ENCODE results near the gene ENOPH1. TPM values are rescaled to one million over a fixed set of nuclear protein-coding genes. Genes with fewer than 3 reads are reported as not detected.
"Not testable (repeated sequence)": the region's sequence is repeated elsewhere in the genome, so short reads cannot be mapped to it uniquely, and the experiment has no call there.

The ENOPH1 gene
- total RNA-seq, 3 donors from 2014 or later = 15.6 to 22.7 (median 19.9) TPM

DNA sequence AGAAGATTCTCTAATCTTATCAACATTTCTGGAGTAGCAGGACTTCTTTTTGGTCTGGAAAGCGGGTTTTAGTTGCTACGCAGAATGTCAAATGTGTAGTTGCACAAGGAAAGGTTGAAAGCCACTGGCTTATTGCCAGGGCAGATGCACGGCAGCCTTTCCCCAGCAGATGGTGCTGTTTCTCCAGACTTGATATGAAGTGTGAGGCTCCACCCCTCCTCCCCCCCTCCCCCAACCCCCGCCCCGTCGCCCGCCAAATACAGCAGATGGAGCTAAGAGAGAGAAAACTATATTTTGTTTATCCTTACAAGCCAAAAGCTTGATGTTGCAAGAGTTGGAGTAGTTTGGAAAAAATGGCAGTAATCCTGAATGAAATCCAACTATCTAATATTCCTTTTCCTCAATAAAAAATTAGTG is 32.0 kb downstream of the ENOPH1 start:
- DNase-seq (peak; percentile 77 to 97 (median 89)), ATAC-seq (peak; percentile 97)
- peak; percentile 76 for TF ChIP-seq CTCF (IDR thresholded peaks at IDR 0.05)
- H3K9me3 ChIP-seq = no peaks in the 10 kb centered on the region
- no peaks in the 10 kb centered on the region for H3K36me3 ChIP-seq (ENCODE audit: low read depth)
- H3K4me3 ChIP-seq = no peak overlapping the region
- H3K4me1 ChIP-seq (ENCODE audit: low read depth) = no peaks in the 10 kb centered on the region
- intact Hi-C loops (cut with DNase I, micrococcal nuclease) = loop anchor here in 1 of 2 donors (5.0 kb wide), 1 partner anchor 275 kb away; no protein-coding TSS in a partner anchor

DNA sequence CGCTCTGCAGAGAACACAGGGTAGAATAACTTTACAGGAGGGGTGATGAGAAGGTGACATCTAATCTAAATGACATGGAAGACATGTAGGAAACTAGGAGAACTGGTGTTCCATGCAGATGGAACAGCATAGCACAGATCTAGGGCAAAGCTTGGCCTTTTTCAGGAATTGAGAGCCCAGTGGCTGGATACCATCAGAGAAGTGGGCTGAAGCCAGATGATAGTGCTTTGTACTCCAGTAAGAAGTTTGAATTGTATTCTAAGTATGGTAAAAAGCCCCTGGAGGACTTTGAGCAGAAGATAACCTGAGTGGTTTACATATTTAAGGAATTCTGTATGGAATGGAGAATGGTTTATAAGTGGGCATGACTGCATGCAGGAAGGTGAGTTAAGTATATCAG is 32.8 kb downstream of the ENOPH1 start:
- intact Hi-C loops (cut with DNase I, micrococcal nuclease) = loop anchor here in 1 of 2 donors (5.0 kb wide), 1 partner anchor 274 kb away; no protein-coding TSS in a partner anchor
- DNase-seq = no peak

GRCh38 chr4:82467471-82467870 is 37.1 kb downstream of the ENOPH1 start:
- Histone ChIP-seq H3K36me3 (ENCODE audit: low read depth) (no peaks in the 10 kb centered on the region), H3K4me1 (ENCODE audit: low read depth) (no peaks in the 10 kb centered on the region), H3K9me3 (no peaks in the 10 kb centered on the region), H3K4me3 (no peak overlapping the region)
- no peak for TF ChIP-seq CTCF (IDR thresholded peaks at IDR 0.05)
- intact Hi-C loops (cut with DNase I, micrococcal nuclease) = no loop called here
- no peak for DNase-seq
- no peak for ATAC-seq

More for the DNA sequence above, 32.8 kb downstream of the ENOPH1 start:
- H3K4me3 ChIP-seq = no peak overlapping the region
- TF ChIP-seq CTCF (IDR thresholded peaks at IDR 0.05) = no peak
- no peaks in the 10 kb centered on the region for H3K36me3 ChIP-seq (ENCODE audit: low read depth)
- no peaks in the 10 kb centered on the region for H3K9me3 ChIP-seq
- no peaks in the 10 kb centered on the region for H3K4me1 ChIP-seq (ENCODE audit: low read depth)
- no peak for ATAC-seq

GRCh38 chr4:82469791-82470345 is 39.5 kb downstream of the ENOPH1 start:
- no peaks in the 10 kb centered on the region for H3K4me1 ChIP-seq (ENCODE audit: low read depth)
- intact Hi-C loops (cut with DNase I, micrococcal nuclease) = no loop called here
- peak; percentile 24 for ATAC-seq
- no peak overlapping the region for H3K4me3 ChIP-seq
- H3K9me3 ChIP-seq = no peaks in the 10 kb centered on the region
- TF ChIP-seq CTCF (IDR thresholded peaks at IDR 0.05) = no peak
- no peak for DNase-seq
- H3K36me3 ChIP-seq (ENCODE audit: low read depth) = no peaks in the 10 kb centered on the region

DNA sequence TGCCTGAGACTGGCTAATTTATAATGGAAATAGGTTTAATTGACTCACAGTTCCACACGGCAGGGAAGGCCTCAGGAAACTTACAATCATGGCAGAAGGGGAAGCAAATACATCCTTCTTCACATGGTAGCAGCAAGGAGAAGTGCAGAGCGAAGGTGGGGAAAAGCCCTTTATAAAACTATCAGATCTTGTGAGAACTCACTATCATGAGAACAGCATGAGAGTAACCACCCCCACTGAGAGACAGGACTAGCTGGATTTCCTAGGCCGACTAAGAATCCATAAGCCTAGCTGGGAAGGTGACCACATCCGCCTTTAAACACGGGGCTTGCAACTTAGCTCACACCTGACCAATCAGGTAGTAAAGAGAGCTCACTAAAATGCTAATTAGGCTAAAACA is 42.7 kb downstream of the ENOPH1 start:
- H3K4me1 ChIP-seq (ENCODE audit: low read depth); H3K36me3 ChIP-seq (ENCODE audit: low read depth); intact Hi-C loops (cut with DNase I, micrococcal nuclease); H3K9me3 ChIP-seq; DNase-seq; H3K4me3 ChIP-seq; ATAC-seq: not testable (repeated sequence)

DNA sequence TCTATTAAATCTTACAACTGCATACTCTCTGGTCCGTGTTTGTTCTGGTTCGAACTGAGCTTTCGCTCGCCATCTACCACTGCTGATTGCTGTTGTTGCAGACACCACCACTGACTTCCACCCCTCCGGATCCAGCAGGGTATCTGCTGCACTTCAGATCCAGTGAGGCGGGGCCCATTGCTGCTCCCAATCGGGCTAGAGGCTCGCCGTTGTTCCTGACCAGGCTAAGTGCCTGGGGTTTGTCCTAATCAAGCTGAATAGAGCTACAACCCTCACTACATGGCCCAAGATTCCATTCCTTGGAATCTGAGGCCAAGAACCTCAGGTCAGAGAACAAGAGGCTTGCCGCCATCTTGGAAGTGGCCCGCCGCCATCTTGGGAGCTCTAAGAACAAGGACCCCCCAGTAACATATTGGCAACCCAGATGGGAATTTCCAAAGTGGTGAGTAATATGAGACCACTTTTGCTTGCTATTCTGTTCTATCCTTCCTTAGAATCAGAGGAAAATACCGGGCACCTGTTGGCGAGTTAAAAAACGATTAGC is 43.3 kb downstream of the ENOPH1 start:
- no peak overlapping the region for H3K4me3 ChIP-seq
- H3K9me3 ChIP-seq = no peaks in the 10 kb centered on the region
- H3K4me1 ChIP-seq (ENCODE audit: low read depth) = no peaks in the 10 kb centered on the region
- DNase-seq = no peak
- no peak for ATAC-seq
- no peak for TF ChIP-seq CTCF (IDR thresholded peaks at IDR 0.05)
- intact Hi-C loops (cut with DNase I, micrococcal nuclease) = no loop called here
- H3K36me3 ChIP-seq (ENCODE audit: low read depth) = no peaks in the 10 kb centered on the region

DNA sequence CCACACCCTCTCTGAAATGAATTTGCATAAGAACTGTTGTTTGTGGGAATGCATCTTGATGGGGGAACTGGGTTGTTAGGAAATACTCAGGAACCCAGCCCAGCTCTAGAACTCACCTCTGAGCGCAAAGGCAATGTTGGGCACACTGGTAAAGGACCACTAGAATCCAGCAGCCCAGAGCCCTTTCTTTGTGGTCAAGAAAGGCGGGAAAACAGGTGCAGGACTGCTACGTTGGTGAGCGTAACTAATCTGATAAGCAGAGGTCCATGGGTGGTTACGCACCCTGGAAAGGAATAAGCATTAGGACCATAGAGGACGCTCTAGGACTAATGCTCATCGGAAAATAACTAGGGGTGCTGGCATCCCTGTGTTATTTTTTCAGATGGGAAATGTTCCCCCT is 45.5 kb downstream of the ENOPH1 start:
- DNase-seq; intact Hi-C loops (cut with DNase I, micrococcal nuclease); H3K4me1 ChIP-seq (ENCODE audit: low read depth); H3K9me3 ChIP-seq; ATAC-seq; H3K4me3 ChIP-seq; H3K36me3 ChIP-seq (ENCODE audit: low read depth): not testable (repeated sequence)

GRCh38 chr4:82477469-82477868 is 47.1 kb downstream of the ENOPH1 start:
- DNase-seq; ATAC-seq; H3K9me3 ChIP-seq; H3K36me3 ChIP-seq (ENCODE audit: low read depth); H3K4me3 ChIP-seq; H3K4me1 ChIP-seq (ENCODE audit: low read depth); intact Hi-C loops (cut with DNase I, micrococcal nuclease): not testable (repeated sequence)
